GM23248 (cell line): ENCODE measurements around the gene RPL6. TPM values are rescaled to one million over a fixed set of nuclear protein-coding genes. Genes with fewer than 3 reads are reported as not detected.

Experiments used
- DNase-seq: peaks from one replicate; pipeline ENCODE4 v3.0.0-alpha.2; 2015
- H2AFZ ChIP-seq: fragments of 200-600 bp; sonication (generic); 2 replicates; pipeline ENCODE4 v1.6.1; 2016; ENCODE audit warnings: antibody characterized with exemption
- H3F3A ChIP-seq: fragments of 200-600 bp; sonication (generic); 2 replicates; pipeline ENCODE4 v1.6.1; 2016; ENCODE audit warnings: mild to moderate bottlenecking, antibody characterized with exemption, mixed run types; ENCODE audit not compliant: insufficient read depth
- H3K27ac ChIP-seq: fragments of 200-600 bp; sonication (generic); 2 replicates; pipeline ENCODE4 v1.5.1; 2016; ENCODE audit warnings: mild to moderate bottlenecking
- H3K27me3 ChIP-seq: fragments of 200-600 bp; sonication (generic); replicated peaks from 2 replicates; pipeline ENCODE4 v1.6.1; 2016; ENCODE audit warnings: mild to moderate bottlenecking; ENCODE audit not compliant: insufficient read depth
- H3K36me3 ChIP-seq: fragments of 200-600 bp; sonication (generic); 2 replicates; pipeline ENCODE4 v1.6.1; 2016; ENCODE audit warnings: low read depth, mild to moderate bottlenecking
- H3K4me1 ChIP-seq: fragments of 200-600 bp; sonication (generic); 2 replicates; pipeline ENCODE4 v1.6.1; 2016; ENCODE audit warnings: mild to moderate bottlenecking; ENCODE audit not compliant: insufficient read depth
- H3K4me2 ChIP-seq: fragments of 200-600 bp; sonication (generic); one replicate; pipeline ENCODE4 v1.6.1; 2016; ENCODE audit warnings: mild to moderate bottlenecking; ENCODE audit not compliant: unreplicated experiment
- H3K4me3 ChIP-seq: fragments of 200-600 bp; sonication (generic); 2 replicates; pipeline ENCODE4 v1.5.1; 2016; ENCODE audit warnings: mild to moderate bottlenecking
- H3K79me2 ChIP-seq: fragments of 200-600 bp; sonication (generic); 2 replicates; pipeline ENCODE4 v1.6.1; 2016; ENCODE audit warnings: mild to moderate bottlenecking; ENCODE audit not compliant: insufficient read depth
- H3K9ac ChIP-seq: fragments of 200-600 bp; sonication (generic); 2 replicates; pipeline ENCODE4 v1.6.1; 2016; ENCODE audit warnings: mild to moderate bottlenecking
- H3K9me2 ChIP-seq: fragments of 200-600 bp; sonication (generic); 2 replicates; pipeline ENCODE4 v1.6.1; 2016; ENCODE audit warnings: mixed run types, mild to moderate bottlenecking, moderate library complexity; ENCODE audit not compliant: insufficient read depth
- H3K9me3 ChIP-seq: fragments of 200-600 bp; sonication (generic); one replicate; pipeline ENCODE4 v1.6.1; 2017; ENCODE audit warnings: low read depth
- H4K20me1 ChIP-seq: fragments of 200-600 bp; sonication (generic); 2 replicates; pipeline ENCODE4 v1.6.0; 2016; ENCODE audit not compliant: insufficient read depth
- EZH2 ChIP-seq: fragments of 200-600 bp; sonication (generic); IDR thresholded peaks from 2 replicates; pipeline ENCODE4 v1.6.1; 2018; ENCODE audit warnings: antibody characterized with exemption, mild to moderate bottlenecking; ENCODE audit not compliant: insufficient read depth, poor library complexity, severe bottlenecking
- EZH2phosphoT487 ChIP-seq: fragments of 200-600 bp; sonication (generic); IDR thresholded peaks from 2 replicates; pipeline ENCODE4 v1.6.1; 2018; ENCODE audit warnings: antibody characterized with exemption, moderate library complexity, mild to moderate bottlenecking, low read depth; ENCODE audit not compliant: insufficient read depth
- WGBS, 2 experiments: methylation state at CpG; one replicate each; pipeline ENCODE4 v1.1.6; 2015 to 2017; ENCODE audit warnings: low lambda C conversion rate in 2 of 2, low coverage in 1 of 2; ENCODE audit errors: missing lambda C conversion rate in 2 of 2; 5-methylcytosine and 5-hydroxymethylcytosine counted together
- in situ Hi-C: fragments of 300-500 bp; cut with MboI; formaldehyde crosslinking; loops from 2 replicates; pipeline ENCODE4 v1.15.0; 2020
- polyA plus RNA-seq: library from polyadenylated mRNA; unstranded; fragments of >200 nt; fragmentation: Nextera tagmentation; extraction: Ambion mirVana; gene quantifications from 2 replicates; pipeline ENCODE4 v1.2.1, GENCODE V29; 2016
- total RNA-seq: library from RNA; depleted of rRNA; stranded (reverse); fragments of >200 nt; shearing (Covaris generic); gene quantifications from 2 replicates; pipeline ENCODE4 v1.2.3, GENCODE V29; 2014

The RPL6 gene
- total and polyA plus RNA-seq, 2 experiments from 2014 or later = 391 to 1,254 TPM

DNA sequence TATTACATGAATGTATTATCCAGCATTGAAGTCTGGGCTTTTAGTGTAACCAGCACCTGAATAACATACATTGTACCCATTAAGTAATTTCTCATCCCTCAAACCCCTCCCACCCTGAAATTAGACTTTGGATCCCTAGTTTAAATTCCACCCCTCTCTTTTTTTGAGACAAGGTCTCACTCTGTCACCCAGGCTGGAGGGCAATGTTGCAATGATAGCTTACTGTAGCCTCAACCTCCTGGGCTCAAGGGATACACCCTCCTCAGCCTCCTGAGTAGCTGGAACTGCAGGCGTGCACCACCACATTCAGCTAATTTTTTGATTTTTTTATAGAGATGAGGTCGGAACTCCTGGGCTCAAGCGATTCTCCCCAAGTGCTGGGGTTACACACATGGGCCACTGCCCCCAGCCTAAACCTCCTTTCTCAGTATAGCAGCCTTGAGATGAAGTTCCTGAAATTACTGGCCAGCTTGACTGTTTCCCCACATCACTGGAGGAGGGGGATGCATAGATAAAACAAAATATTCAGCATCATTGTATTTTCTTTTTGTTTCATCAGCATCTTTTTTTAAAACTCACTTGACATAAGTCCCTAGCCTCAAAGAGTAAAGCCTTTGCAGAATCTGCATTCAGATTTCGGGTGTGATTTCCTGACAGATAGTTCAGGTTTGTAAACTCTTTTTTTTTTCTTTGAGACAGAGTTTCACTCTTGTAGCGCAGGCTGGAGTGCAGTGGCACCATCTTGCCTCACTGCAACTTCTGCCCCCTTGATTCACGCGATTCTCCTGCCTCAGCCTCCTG lies 16.4 kb upstream of the RPL6 start:
- no peak overlapping the region for H2AFZ ChIP-seq
- no peaks in the 10 kb centered on the region for H3K27me3 ChIP-seq
- no peaks in the 10 kb centered on the region for H3K36me3 ChIP-seq
- H3K9me3 ChIP-seq = no peaks in the 10 kb centered on the region
- H3K79me2 ChIP-seq = peaks cover 100% of the 10 kb centered on the region
- no peak overlapping the region for H3K4me3 ChIP-seq
- H4K20me1 ChIP-seq = peaks cover 13% of the 10 kb centered on the region
- no peak overlapping the region for H3K4me2 ChIP-seq
- H3F3A ChIP-seq = 0 out of 2 replicates have a peak, but pooled peaks cover 8% of the 10 kb centered on the region
- no peak overlapping the region for H3K27ac ChIP-seq
- H3K9ac ChIP-seq = no peak overlapping the region
- no peak for TF ChIP-seq EZH2phosphoT487
- no peak for TF ChIP-seq EZH2
- H3K9me2 ChIP-seq = no peaks in the 10 kb centered on the region
- in situ Hi-C loops = no loop called here
- 96 to 97% methylated on average over 7 of the region's 7 CpGs for WGBS, 2 experiments
- H3K4me1 ChIP-seq = peaks cover 19% of the 10 kb centered on the region
- no peak for DNase-seq

GRCh38 chr12:112424126-112424525 lies 14.7 kb upstream of the RPL6 start:
- Histone ChIP-seq H3K4me3 (no peak overlapping the region), H3K79me2 (peaks cover 98% of the 10 kb centered on the region), H3K27me3 (no peaks in the 10 kb centered on the region), H3K4me2 (no peak overlapping the region), H3K4me1 (peaks cover 29% of the 10 kb centered on the region), H3K9me3 (no peaks in the 10 kb centered on the region), H3K9ac (no peak overlapping the region), H3K27ac (no peak overlapping the region), H3K36me3 (no peaks in the 10 kb centered on the region), H3K9me2 (no peaks in the 10 kb centered on the region), H4K20me1 (peaks cover 10% of the 10 kb centered on the region; the same call in 1 of the 2 replicates), H2AFZ (no peak overlapping the region), H3F3A (peaks cover 17% of the 10 kb centered on the region; the same call in 1 of the 2 replicates)
- in situ Hi-C loops = no loop called here
- no peak for DNase-seq
- no peak for TF ChIP-seq EZH2
- no peak for TF ChIP-seq EZH2phosphoT487
- WGBS, 2 experiments = 78 to 84% methylated on average over 3 of the region's 3 CpGs

DNA sequence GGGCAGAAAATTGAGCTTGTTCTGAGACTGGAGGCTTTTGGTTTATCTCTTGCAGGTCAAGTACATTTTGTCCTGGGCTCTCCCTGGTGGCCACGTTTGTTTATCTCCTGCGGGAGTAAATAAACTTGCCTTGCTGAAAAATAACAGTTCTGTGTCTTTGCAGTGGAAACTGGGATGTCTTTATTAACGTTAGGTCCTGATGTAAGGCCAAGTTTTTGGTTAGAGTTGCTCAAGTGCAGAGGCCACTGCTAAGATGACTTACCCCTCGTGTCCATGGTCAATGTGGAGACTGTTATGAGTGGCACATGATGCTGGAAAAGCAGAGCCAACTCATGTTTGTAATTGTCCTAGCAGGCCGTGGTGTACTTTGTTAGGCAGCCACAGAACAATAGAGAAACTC lies 13.1 kb upstream of the RPL6 start:
- peaks cover 91% of the 10 kb centered on the region for H3K79me2 ChIP-seq
- no peaks in the 10 kb centered on the region for H3K36me3 ChIP-seq
- peaks cover 17% of the 10 kb centered on the region for H3F3A ChIP-seq
- DNase-seq = peak; percentile 56
- 0 out of 2 replicates have a peak, but pooled peaks cover 4% of the 10 kb centered on the region for H4K20me1 ChIP-seq
- peak overlapping the region; percentile 12 for H3K4me2 ChIP-seq
- WGBS, 2 experiments = 15 to 24% methylated on average over 5 of the region's 5 CpGs
- no peaks in the 10 kb centered on the region for H3K9me2 ChIP-seq
- peak overlapping the region; percentile 21 for H3K27ac ChIP-seq
- H3K4me3 ChIP-seq = no peak overlapping the region
- peaks cover 29% of the 10 kb centered on the region for H3K4me1 ChIP-seq
- no peak overlapping the region for H2AFZ ChIP-seq
- H3K27me3 ChIP-seq = no peaks in the 10 kb centered on the region
- H3K9me3 ChIP-seq = no peaks in the 10 kb centered on the region
- in situ Hi-C loops = no loop called here
- TF ChIP-seq EZH2 (no peak), EZH2phosphoT487 (no peak)
- no peak overlapping the region; the same call in 1 of the 2 replicates for H3K9ac ChIP-seq

DNA sequence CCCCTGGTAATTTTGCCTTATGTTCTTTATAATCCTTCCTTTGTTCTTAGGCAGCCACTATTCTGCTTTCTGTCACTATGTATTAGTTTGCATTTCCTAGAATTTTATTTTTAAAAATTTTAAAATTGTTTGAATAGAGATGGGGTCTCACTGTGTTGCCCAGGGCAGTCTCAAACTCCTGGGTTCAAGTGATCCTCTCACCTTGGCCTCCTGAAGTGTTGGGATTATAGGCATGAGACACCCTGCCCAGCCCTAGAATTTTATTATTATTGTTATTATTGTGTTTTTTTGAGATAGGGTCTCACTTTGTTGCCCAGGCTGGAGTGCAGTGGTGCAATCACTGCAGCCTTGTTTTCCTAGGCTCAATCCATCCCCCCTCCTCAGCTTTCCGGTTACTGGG lies 12.0 kb upstream of the RPL6 start:
- Histone ChIP-seq H3K9me3 (no peaks in the 10 kb centered on the region), H3K9me2 (no peaks in the 10 kb centered on the region), H3K27ac (no peak overlapping the region), H4K20me1 (0 out of 2 replicates have a peak, but pooled peaks cover 4% of the 10 kb centered on the region), H3K27me3 (no peaks in the 10 kb centered on the region), H3K9ac (0 out of 2 replicates have a peak overlapping the region, but pooled peaks have one; percentile 97), H3F3A (peaks cover 17% of the 10 kb centered on the region), H3K4me1 (peaks cover 29% of the 10 kb centered on the region), H3K4me2 (no peak overlapping the region), H3K36me3 (no peaks in the 10 kb centered on the region), H3K79me2 (peaks cover 79% of the 10 kb centered on the region), H3K4me3 (no peak overlapping the region), H2AFZ (no peak overlapping the region)
- in situ Hi-C loops = no loop called here
- TF ChIP-seq EZH2 = no peak
- TF ChIP-seq EZH2phosphoT487 = no peak
- WGBS, 2 experiments = 97 to 100% methylated on average over 1 of the region's 1 CpG
- no peak for DNase-seq
